Gastrocnemius medialis (tissue), 4 donors: Measurements from ENCODE around the gene IARS2. TPM values are rescaled to one million over a fixed set of nuclear protein-coding genes. Genes with fewer than 3 reads are reported as not detected.

ENCODE experiments used
- ATAC-seq, 2 donors: fragments of 150-250 bp; one replicate each; pipeline ENCODE4 v1.9.1; 2016
- DNase-seq, 2 donors: peaks; one replicate each; pipeline ENCODE4 v3.0.0-alpha.2; 2019
- H3K27ac ChIP-seq, 4 donors: fragments of 200-600 bp; sonication (generic); 1 replicate in 1 of 4; 2 replicates in 3 of 4; pipeline ENCODE4 v1.5.1; 2016 to 2018; ENCODE audit warnings: mild to moderate bottlenecking in 2 of 4, moderate library complexity in 1 of 4
- H3K27me3 ChIP-seq, 3 donors: fragments of 200-600 bp; sonication (generic) in 2 of 3; 1 replicate in 1 of 3; 2 replicates in 2 of 3; pipeline versions ENCODE4 v1.5.1 to v1.6.0; 2016 to 2019; ENCODE audit warnings: mild to moderate bottlenecking in 1 of 3, moderate library complexity in 1 of 3
- H3K36me3 ChIP-seq, 2 donors: fragments of 200-600 bp; sonication (generic) in 1 of 2; one replicate each; pipeline ENCODE4 v1.5.1; 2017 to 2018
- H3K4me1 ChIP-seq, 2 donors: fragments of 200-600 bp; sonication (generic) in 1 of 2; one replicate each; pipeline ENCODE4 v1.5.1; 2016 to 2017; ENCODE audit warnings: mild to moderate bottlenecking in 2 of 2
- H3K4me3 ChIP-seq, 4 donors: fragments of 200-600 bp; sonication (generic) in 3 of 4; 1 replicate in 1 of 4; 2 replicates in 3 of 4; pipeline ENCODE4 v1.5.1; 2016 to 2019; ENCODE audit warnings: mild to moderate bottlenecking in 2 of 4
- H3K9me3 ChIP-seq, 3 donors: fragments of 200-600 bp; sonication (generic) in 2 of 3; 1 replicate in 1 of 3; 2 replicates in 2 of 3; pipeline ENCODE4 v1.5.1; 2016 to 2019
- POLR2A ChIP-seq, 2 donors: fragments of 450-650 bp; IDR thresholded peaks; one replicate each; pipeline ENCODE4 v1.6.1; 2017; ENCODE audit warnings: antibody characterized with exemption in 2 of 2, mild to moderate bottlenecking in 2 of 2, moderate library complexity in 2 of 2
- in situ Hi-C, 4 donors: fragments of 200-750 bp; cut with MboI; loops; one replicate each; pipeline versions ENCODE4 v1.15.0 to v1.8.0; 2017; ENCODE audit warnings: low sequenced_read_pairs in 4 of 4
- intact Hi-C: fragments of 100-400 bp; cut with DNase I; formaldehyde crosslinking; loops from one replicate; pipeline ENCODE4 v1.15.1; 2023; ENCODE audit warnings: low total_unique reads
- total RNA-seq, 4 donors: library from RNA; depleted of rRNA; stranded (reverse); fragments of >200 nt; gene quantifications; one replicate each; pipeline versions ENCODE4 v1.1.0 to v1.2.3, GENCODE V29; 2016
- TF ChIP-seq, protein P1 (sequence below), 5 experiments: fragments of 450-650 bp in 3 of 5; fragments of 200-600 bp in 2 of 5; sonication (generic) in 2 of 5; IDR thresholded peaks in 4 of 5; conservative IDR thresholded peaks in 1 of 5; 1 replicate in 4 of 5; 2 replicates in 1 of 5; pipeline ENCODE4 v1.5.1; 2016 to 2019; ENCODE audit warnings: antibody characterized with exemption in 5 of 5, mild to moderate bottlenecking in 3 of 5, moderate library complexity in 3 of 5

Gene IARS2
- total RNA-seq, 4 donors from 2014 or later: 64.7 to 83.6 (median 74.6) TPM

GRCh38 chr1:220123889-220124288 is 30.0 kb downstream of the IARS2 start:
- TF ChIP-seq POLR2A (IDR thresholded peaks at IDR 0.05): no peak
- TF ChIP-seq, protein P1, sequence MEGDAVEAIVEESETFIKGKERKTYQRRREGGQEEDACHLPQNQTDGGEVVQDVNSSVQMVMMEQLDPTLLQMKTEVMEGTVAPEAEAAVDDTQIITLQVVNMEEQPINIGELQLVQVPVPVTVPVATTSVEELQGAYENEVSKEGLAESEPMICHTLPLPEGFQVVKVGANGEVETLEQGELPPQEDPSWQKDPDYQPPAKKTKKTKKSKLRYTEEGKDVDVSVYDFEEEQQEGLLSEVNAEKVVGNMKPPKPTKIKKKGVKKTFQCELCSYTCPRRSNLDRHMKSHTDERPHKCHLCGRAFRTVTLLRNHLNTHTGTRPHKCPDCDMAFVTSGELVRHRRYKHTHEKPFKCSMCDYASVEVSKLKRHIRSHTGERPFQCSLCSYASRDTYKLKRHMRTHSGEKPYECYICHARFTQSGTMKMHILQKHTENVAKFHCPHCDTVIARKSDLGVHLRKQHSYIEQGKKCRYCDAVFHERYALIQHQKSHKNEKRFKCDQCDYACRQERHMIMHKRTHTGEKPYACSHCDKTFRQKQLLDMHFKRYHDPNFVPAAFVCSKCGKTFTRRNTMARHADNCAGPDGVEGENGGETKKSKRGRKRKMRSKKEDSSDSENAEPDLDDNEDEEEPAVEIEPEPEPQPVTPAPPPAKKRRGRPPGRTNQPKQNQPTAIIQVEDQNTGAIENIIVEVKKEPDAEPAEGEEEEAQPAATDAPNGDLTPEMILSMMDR (IDR thresholded peaks at IDR 0.05 in 4 of 5, conservative IDR thresholded peaks at IDR 0.05 in 1 of 5): no peak
- ATAC-seq (no peak), DNase-seq (no peak)
- Histone ChIP-seq H3K27ac (no peak overlapping the region), H3K36me3 (peaks cover 0 to 22% of the 10 kb centered on the region in 2 donors), H3K4me3 (no peak overlapping the region), H3K9me3 (no peaks in the 10 kb centered on the region), H3K27me3 (no peaks in the 10 kb centered on the region), H3K4me1 (no peaks in the 10 kb centered on the region)
- intact Hi-C loops: no loop called here
- in situ Hi-C loops: no loop called here

DNA sequence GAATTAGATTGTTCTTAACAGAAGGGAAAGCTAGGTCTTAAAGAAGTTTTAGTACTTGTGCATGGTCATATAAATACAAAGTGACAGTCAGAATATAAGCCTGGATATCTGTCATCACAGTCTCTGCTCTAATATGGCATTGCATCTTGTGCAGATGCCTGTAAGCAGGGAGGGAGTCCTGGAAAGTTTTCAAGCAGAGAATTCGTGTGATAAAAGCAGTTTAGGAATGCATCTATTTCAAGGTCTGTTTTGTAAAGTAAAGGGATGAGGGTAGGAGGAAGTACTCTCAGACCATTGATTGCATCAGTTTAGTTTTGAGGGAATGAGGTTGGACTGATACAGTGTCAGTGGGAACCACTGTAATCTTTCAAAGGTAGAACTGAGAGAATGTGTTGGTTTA is 30.6 kb downstream of the IARS2 start:
- no peak overlapping the region for H3K27ac ChIP-seq
- DNase-seq (no peak), ATAC-seq (no peak)
- intact Hi-C loops (no loop called here), in situ Hi-C loops (no loop called here)
- TF ChIP-seq, protein P1 (IDR thresholded peaks at IDR 0.05 in 4 of 5, conservative IDR thresholded peaks at IDR 0.05 in 1 of 5): no peak
- TF ChIP-seq POLR2A (IDR thresholded peaks at IDR 0.05): no peak
- H3K36me3 ChIP-seq: peaks cover 0 to 28% of the 10 kb centered on the region in 2 donors
- H3K9me3 ChIP-seq: no peaks in the 10 kb centered on the region
- no peaks in the 10 kb centered on the region for H3K4me1 ChIP-seq
- no peak overlapping the region for H3K4me3 ChIP-seq
- no peaks in the 10 kb centered on the region for H3K27me3 ChIP-seq

- Histone ChIP-seq H3K4me1 (no peaks in the 10 kb centered on the region), H3K4me3 (no peak overlapping the region), H3K27me3 (no peaks in the 10 kb centered on the region), H3K36me3 (peaks cover 0 to 33% of the 10 kb centered on the region in 2 donors), H3K27ac (no peak overlapping the region), H3K9me3 (no peaks in the 10 kb centered on the region)
- ATAC-seq: no peak
- in situ Hi-C loops (no loop called here), intact Hi-C loops (no loop called here)
- TF ChIP-seq, protein P1 (IDR thresholded peaks at IDR 0.05 in 4 of 5, conservative IDR thresholded peaks at IDR 0.05 in 1 of 5): no peak
- no peak for TF ChIP-seq POLR2A (IDR thresholded peaks at IDR 0.05)
- DNase-seq: no peak
These were observed 33.1 kb downstream of the IARS2 start for GRCh38 chr1:220127076-220127475.

DNA sequence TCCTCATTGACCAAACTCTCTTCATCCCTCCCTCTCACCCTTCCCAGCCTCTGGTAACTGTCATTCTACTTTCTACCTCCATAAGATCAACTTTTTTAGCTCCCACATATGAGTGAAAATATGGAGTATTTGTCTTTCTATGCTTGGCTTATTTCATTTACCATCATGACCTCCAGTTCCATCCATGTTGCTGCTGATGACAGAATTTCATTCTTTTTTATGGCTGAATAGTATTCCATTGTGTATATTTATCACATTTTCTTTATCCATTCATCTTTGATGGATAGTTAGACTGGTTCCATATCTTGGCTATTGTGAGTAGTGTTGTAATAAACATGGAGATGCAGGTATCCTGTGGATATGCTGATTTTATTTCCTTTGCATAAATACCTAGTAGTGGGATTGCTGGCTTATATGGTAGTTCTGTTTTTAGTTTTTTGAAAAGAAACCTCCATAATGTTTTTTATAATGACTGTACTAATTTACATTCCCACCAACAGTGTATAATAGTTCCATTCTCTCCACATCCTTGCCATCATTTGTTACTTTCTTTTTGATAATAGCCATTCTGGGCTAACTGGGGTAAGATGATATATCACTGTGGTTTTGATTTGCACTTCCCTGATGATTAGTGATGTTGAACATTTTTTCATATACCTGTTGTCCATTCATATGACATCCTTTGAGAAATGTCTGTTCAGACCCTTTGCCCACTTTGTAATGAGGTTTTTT is 35.7 kb downstream of the IARS2 start:
- ATAC-seq: no peak
- TF ChIP-seq, protein P1 (IDR thresholded peaks at IDR 0.05 in 4 of 5, conservative IDR thresholded peaks at IDR 0.05 in 1 of 5): no peak
- no peak for TF ChIP-seq POLR2A (IDR thresholded peaks at IDR 0.05)
- Histone ChIP-seq H3K27ac (no peak overlapping the region), H3K4me1 (no peaks in the 10 kb centered on the region), H3K9me3 (no peaks in the 10 kb centered on the region), H3K4me3 (no peak overlapping the region), H3K36me3 (peaks cover 3 to 44% of the 10 kb centered on the region in 2 donors), H3K27me3 (no peaks in the 10 kb centered on the region)
- in situ Hi-C loops: no loop called here
- DNase-seq: no peak
- intact Hi-C loops: no loop called here
